Thyroid gland (tissue), 4 donors: ENCODE results near the gene CCDC63. TPM values are rescaled to one million over a fixed set of nuclear protein-coding genes. Genes with fewer than 3 reads are reported as not detected.

Experiments
- DNase-seq, 2 donors: peaks; one replicate each; pipeline ENCODE4 v3.0.0-alpha.2; 2019
- H3K27ac ChIP-seq, 3 donors: fragments of 200-600 bp; sonication (generic); 1 replicate in 2 of 3; 2 replicates in 1 of 3; pipeline ENCODE4 v1.5.1; 2016 to 2019; ENCODE audit warnings: mild to moderate bottlenecking in 1 of 3, moderate library complexity in 1 of 3
- H3K27me3 ChIP-seq: fragments of 200-600 bp; sonication (generic); one replicate; pipeline ENCODE4 v1.5.1; 2019
- H3K36me3 ChIP-seq, 2 donors: fragments of 200-600 bp; sonication (generic); one replicate each; pipeline ENCODE4 v1.5.1; 2016 to 2019
- H3K4me1 ChIP-seq, 2 donors: fragments of 200-600 bp; sonication (generic); one replicate each; pipeline ENCODE4 v1.5.1; 2017 to 2019
- H3K4me3 ChIP-seq, 3 donors: fragments of 200-600 bp; sonication (generic); replicated peaks in 1 of 3; 1 replicate in 2 of 3; 2 replicates in 1 of 3; pipeline ENCODE4 v1.5.1; 2016; ENCODE audit warnings: mild to moderate bottlenecking in 1 of 3
- H3K9me3 ChIP-seq: fragments of 200-600 bp; sonication (generic); one replicate; pipeline ENCODE4 v1.5.1; 2017
- POLR2A ChIP-seq, 2 donors: fragments of 450-650 bp; IDR thresholded peaks; one replicate each; pipeline ENCODE4 v1.6.1; 2017; ENCODE audit warnings: antibody characterized with exemption in 2 of 2, mild to moderate bottlenecking in 2 of 2, moderate library complexity in 1 of 2
- WGBS, 2 donors: methylation state at CpG; one replicate each; pipeline ENCODE4 v1.1.5; 2017; 5-methylcytosine and 5-hydroxymethylcytosine counted together
- intact Hi-C: fragments of 100-400 bp; cut with DNase I; formaldehyde crosslinking; loops from one replicate; pipeline ENCODE4 v1.15.1; 2023
- total RNA-seq, 4 donors: library from RNA; depleted of rRNA; stranded (reverse); fragments of >200 nt; gene quantifications; one replicate each; pipeline ENCODE4 v1.2.3, GENCODE V29; 2016
- TF ChIP-seq, protein P1 (sequence below), 6 experiments: fragments of 200-600 bp in 3 of 6; fragments of 450-650 bp in 3 of 6; sonication (generic) in 3 of 6; IDR thresholded peaks; one replicate each; pipeline ENCODE4 v1.5.1; 2016 to 2019; ENCODE audit warnings: antibody characterized with exemption in 6 of 6, mild to moderate bottlenecking in 2 of 6, inconsistent platforms in 1 of 6, moderate library complexity in 1 of 6

Gene CCDC63
- total RNA-seq, 4 donors from 2014 or later: not detected

DNA sequence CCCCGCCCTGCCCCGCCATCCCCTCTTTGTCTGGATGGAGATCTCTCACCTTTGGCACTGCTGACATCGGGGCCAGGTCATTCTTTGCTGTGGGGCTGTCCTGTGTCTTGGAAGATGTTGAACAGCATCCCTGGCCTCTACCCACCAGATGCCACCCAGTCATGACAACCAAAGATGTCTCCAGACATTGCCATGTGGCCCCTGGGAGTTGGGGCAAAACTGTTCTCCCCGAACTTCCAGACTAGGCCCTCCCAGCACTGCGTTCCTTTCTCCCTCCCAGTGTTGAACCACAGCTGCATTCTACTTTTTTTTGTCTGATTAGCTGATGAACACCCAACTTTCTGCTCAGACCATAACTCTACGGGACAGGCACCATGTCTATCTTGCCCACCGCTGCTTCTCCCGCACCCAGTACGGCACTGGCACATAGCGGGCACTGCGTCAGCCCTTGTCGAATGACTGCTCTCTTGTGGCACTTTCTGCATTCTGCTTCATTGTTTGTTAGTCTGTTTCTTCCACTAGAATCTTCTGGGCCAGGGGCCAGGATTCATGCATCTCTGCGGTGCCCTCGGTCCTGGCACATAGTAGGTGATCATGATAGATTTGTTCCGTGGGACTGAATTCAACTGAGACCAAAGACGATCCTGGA lies 86.7 kb downstream of the CCDC63 start:
- Histone ChIP-seq H3K27ac (no peak overlapping the region), H3K27me3 (no peaks in the 10 kb centered on the region), H3K4me3 (no peak overlapping the region), H3K9me3 (no peaks in the 10 kb centered on the region), H3K36me3 (no peaks in the 10 kb centered on the region), H3K4me1 (peaks cover 0 to 5% of the 10 kb centered on the region in 2 donors)
- TF ChIP-seq, protein P1, sequence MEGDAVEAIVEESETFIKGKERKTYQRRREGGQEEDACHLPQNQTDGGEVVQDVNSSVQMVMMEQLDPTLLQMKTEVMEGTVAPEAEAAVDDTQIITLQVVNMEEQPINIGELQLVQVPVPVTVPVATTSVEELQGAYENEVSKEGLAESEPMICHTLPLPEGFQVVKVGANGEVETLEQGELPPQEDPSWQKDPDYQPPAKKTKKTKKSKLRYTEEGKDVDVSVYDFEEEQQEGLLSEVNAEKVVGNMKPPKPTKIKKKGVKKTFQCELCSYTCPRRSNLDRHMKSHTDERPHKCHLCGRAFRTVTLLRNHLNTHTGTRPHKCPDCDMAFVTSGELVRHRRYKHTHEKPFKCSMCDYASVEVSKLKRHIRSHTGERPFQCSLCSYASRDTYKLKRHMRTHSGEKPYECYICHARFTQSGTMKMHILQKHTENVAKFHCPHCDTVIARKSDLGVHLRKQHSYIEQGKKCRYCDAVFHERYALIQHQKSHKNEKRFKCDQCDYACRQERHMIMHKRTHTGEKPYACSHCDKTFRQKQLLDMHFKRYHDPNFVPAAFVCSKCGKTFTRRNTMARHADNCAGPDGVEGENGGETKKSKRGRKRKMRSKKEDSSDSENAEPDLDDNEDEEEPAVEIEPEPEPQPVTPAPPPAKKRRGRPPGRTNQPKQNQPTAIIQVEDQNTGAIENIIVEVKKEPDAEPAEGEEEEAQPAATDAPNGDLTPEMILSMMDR (IDR thresholded peaks at IDR 0.05): no peak
- no peak for TF ChIP-seq POLR2A (IDR thresholded peaks at IDR 0.05)
- no peak for DNase-seq
- 94 to 96% methylated on average over 16 of the region's 16 CpGs for WGBS, 2 donors
- intact Hi-C loops: loop anchor here (10.0 kb wide), 1 partner anchor 381 kb away; no protein-coding TSS in a partner anchor

DNA sequence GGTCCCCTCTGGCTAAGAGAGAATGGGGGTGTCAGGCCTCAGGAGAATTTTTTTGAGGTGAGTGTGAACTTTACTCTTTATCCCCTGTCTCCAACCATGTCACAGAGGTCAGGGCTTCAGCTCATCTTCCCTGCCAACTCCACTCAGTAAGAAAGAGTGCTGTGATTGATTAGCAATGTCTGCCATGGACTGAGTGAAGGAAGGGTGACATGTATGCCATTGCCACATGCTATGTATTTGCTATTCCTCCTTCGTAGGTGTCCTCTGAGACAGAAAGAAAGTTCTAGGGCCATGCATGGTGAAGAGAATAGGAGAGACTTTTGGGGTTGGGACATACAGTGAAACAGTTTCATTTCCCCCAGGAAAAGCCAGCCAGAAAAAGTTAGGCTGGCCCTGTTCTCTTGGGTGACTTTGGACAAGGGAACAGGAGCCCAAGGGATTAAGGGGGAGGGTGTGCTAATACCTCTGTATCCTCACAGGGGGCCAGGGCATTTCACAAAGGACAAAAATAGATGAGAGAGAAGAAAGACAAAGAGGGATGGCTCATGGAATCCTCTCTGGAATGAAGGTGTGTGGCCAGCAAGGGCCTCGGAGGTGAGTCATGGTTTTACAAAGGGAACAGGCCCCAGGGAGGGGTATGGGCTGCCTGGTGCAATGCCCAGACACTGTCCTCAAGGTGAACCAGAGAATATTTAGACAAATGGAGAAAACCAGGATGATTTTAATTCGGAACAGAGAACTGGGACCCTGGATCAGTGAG lies 87.5 kb downstream of the CCDC63 start:
- H3K4me3 ChIP-seq: no peak overlapping the region
- TF ChIP-seq, protein P1 (IDR thresholded peaks at IDR 0.05): no peak
- intact Hi-C loops: loop anchor here (10.0 kb wide), 1 partner anchor 381 kb away; no protein-coding TSS in a partner anchor
- DNase-seq: no peak
- H3K27ac ChIP-seq: no peak overlapping the region
- no peaks in the 10 kb centered on the region for H3K36me3 ChIP-seq
- 58 to 69% methylated on average over 3 of the region's 3 CpGs for WGBS, 2 donors
- H3K4me1 ChIP-seq: peaks cover 0 to 5% of the 10 kb centered on the region in 2 donors
- H3K27me3 ChIP-seq: no peaks in the 10 kb centered on the region
- H3K9me3 ChIP-seq: no peaks in the 10 kb centered on the region

DNA sequence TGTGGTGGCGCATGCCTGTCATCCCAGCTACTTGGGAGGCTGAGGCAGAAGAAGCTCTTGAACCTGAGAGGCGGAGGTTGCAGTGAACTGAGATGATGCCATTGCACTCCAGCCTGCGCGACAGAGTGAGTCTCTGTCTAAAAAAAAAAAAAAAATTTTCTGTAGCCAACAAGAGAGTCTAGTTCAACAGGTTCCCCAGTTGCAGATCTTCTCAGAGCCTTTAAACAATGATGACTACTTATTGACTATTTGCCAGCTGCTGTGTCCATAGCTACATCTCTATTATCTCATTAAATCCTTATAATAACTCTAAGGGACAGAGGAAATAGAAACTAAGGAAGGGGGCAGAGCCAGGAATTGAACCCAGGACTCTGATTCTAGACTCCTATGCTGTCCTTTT lies 88.8 kb downstream of the CCDC63 start:
- no peaks in the 10 kb centered on the region for H3K36me3 ChIP-seq
- no peak overlapping the region for H3K27ac ChIP-seq
- no peak for DNase-seq
- H3K27me3 ChIP-seq: no peaks in the 10 kb centered on the region
- WGBS, 2 donors: 93 to 99% methylated on average over 4 of the region's 4 CpGs
- intact Hi-C loops: loop anchor here (10.0 kb wide), 1 partner anchor 379 kb away; no protein-coding TSS in a partner anchor
- no peak overlapping the region for H3K4me3 ChIP-seq
- TF ChIP-seq, protein P1 (IDR thresholded peaks at IDR 0.05): no peak
- no peak for TF ChIP-seq POLR2A (IDR thresholded peaks at IDR 0.05)
- peaks cover 0 to 5% of the 10 kb centered on the region in 2 donors for H3K4me1 ChIP-seq
- no peaks in the 10 kb centered on the region for H3K9me3 ChIP-seq

DNA sequence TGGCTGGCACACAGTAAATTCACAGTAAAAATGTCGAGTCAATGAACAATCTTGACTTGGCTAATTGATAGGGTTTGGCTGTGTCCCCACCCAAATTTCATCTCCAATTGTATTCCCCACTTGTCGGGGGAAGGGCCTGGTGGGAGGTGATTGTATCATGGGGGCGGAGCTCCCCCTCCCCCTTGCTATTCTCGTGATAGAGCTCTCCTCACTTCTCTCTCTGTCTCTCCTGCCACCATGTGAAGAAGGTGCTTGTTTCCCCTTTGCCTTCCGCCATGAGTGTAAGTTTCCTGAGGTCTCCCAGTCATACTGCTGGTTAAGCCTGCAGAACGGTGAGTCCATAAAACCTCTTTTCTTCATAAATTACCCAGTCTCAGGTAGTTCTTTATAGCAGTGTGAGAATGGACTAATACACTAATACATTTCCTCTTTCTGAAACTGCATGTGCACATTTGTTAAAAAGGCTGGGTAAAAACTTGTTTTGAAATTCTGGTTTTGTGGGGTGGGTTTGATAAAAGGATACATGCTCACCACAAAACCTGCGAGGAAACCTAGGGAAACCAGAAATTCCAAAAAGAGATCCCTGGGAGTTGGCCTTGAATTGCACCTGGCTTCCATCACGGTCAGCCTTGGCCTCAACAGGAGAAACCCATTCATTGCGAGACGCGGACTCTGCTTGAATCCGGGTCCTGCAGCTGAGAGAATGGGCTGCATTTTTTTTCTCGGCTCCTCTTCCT lies 89.7 kb downstream of the CCDC63 start:
- 40 to 41% methylated on average over 13 of the region's 13 CpGs for WGBS, 2 donors

More for the DNA sequence above, 89.7 kb downstream of the CCDC63 start:
- Histone ChIP-seq H3K36me3 (no peaks in the 10 kb centered on the region), H3K9me3 (no peaks in the 10 kb centered on the region), H3K4me3 (no peak overlapping the region), H3K27ac (no peak overlapping the region), H3K27me3 (no peaks in the 10 kb centered on the region), H3K4me1 (peaks cover 0 to 5% of the 10 kb centered on the region in 2 donors)
- TF ChIP-seq, protein P1 (IDR thresholded peaks at IDR 0.05): no peak
- no peak for TF ChIP-seq POLR2A (IDR thresholded peaks at IDR 0.05)
- intact Hi-C loops: loop anchor here (10.0 kb wide), 1 partner anchor 378 kb away; no protein-coding TSS in a partner anchor
- DNase-seq: no peak
